ENCODE measurements around the gene USP34. TPM values are rescaled to one million over a fixed set of nuclear protein-coding genes. Genes with fewer than 3 reads are reported as not detected.

Gene USP34
- total RNA-seq, 1 experiment from 2014 or later, result 46.9 TPM

GRCh38 chr2:61295981-61296380 lies 174.9 kb downstream of the USP34 start:
- no peak for DNase-seq (ENCODE audit: low spot score)

- DNase-seq (ENCODE audit: low spot score), result no peak
Observed at GRCh38 chr2:61291851-61292575, 178.9 kb downstream of the USP34 start.

- no peak for DNase-seq (ENCODE audit: low spot score)
Observed at GRCh38 chr2:61288070-61288841, 182.6 kb downstream of the USP34 start.

- no peak for DNase-seq (ENCODE audit: low spot score)
Observed at GRCh38 chr2:61287254-61287653, 183.6 kb downstream of the USP34 start.

GRCh38 chr2:61283443-61284160 lies 187.3 kb downstream of the USP34 start:
- no peak for DNase-seq (ENCODE audit: low spot score)

GRCh38 chr2:61282104-61282590 lies 188.7 kb downstream of the USP34 start:
- DNase-seq (ENCODE audit: low spot score), result no peak

- DNase-seq (ENCODE audit: low spot score), result no peak
Observed at GRCh38 chr2:61281321-61281720, 189.6 kb downstream of the USP34 start.

GRCh38 chr2:61277756-61278155 lies 193.1 kb downstream of the USP34 start:
- DNase-seq (ENCODE audit: low spot score), result no peak

- DNase-seq (ENCODE audit: low spot score), result no peak
Observed at GRCh38 chr2:61275575-61276184, 195.2 kb downstream of the USP34 start.

- no peak for DNase-seq (ENCODE audit: low spot score)
Observed at GRCh38 chr2:61272421-61273070, 198.3 kb downstream of the USP34 start.

- DNase-seq (ENCODE audit: low spot score), result no peak
Observed at GRCh38 chr2:61268249-61268648, 202.6 kb downstream of the USP34 start.

- no peak for DNase-seq (ENCODE audit: low spot score)
Observed at GRCh38 chr2:61266632-61267505, 204.0 kb downstream of the USP34 start.

GRCh38 chr2:61263830-61264229 lies 207.1 kb downstream of the USP34 start:
- DNase-seq (ENCODE audit: low spot score), result no peak

GRCh38 chr2:61262699-61263098 lies 208.2 kb downstream of the USP34 start:
- no peak for DNase-seq (ENCODE audit: low spot score)

GRCh38 chr2:61257446-61257845 lies 213.4 kb downstream of the USP34 start:
- DNase-seq (ENCODE audit: low spot score), result no peak

- DNase-seq (ENCODE audit: low spot score), result no peak
Observed at GRCh38 chr2:61255580-61256437, 215.1 kb downstream of the USP34 start.

GRCh38 chr2:61254536-61254935 lies 216.4 kb downstream of the USP34 start:
- DNase-seq (ENCODE audit: low spot score), result no peak

- DNase-seq (ENCODE audit: low spot score), result no peak
Observed at GRCh38 chr2:61253136-61253535, 217.8 kb downstream of the USP34 start.

GRCh38 chr2:61252031-61252430 lies 218.9 kb downstream of the USP34 start:
- no peak for DNase-seq (ENCODE audit: low spot score)

Measured in H4 (cell line).